Endothelial cell of umbilical vein (primary cell): ENCODE results near the gene MED17. TPM values are rescaled to one million over a fixed set of nuclear protein-coding genes. Genes with fewer than 3 reads are reported as not detected.

Experiments used
- BruUV-seq: library from RNA; stranded (reverse); fragments of 400-500 nt; replicated peaks from 2 replicates; lab custom pipeline; 2021; lab: Mats Ljungman, UMichigan
- CTCF ChIA-PET: fragments of 300-600, 350-600 bp; sonication (Branson Sonifier 250); formaldehyde crosslinking; loops from one replicate; lab custom pipeline; 2021; ENCODE audit warnings: antibody characterized with exemption, inconsistent platforms; lab: Charles Lee
- POLR2A ChIA-PET: fragments of 300-600, 350-600 bp; sonication (Branson Sonifier 250); formaldehyde crosslinking; loops from one replicate; lab custom pipeline; 2021; ENCODE audit warnings: antibody characterized with exemption, inconsistent platforms; lab: Charles Lee
- DNase-seq: peaks from one replicate; pipeline ENCODE4 v3.0.0-alpha.2; 2011; ENCODE audit warnings: low read depth, low spot score
- FAIRE-seq: peaks from 2 replicates; lab custom pipeline; 2011; peaks lifted over from hg19 to GRCh38; lab: Jason Lieb, UNC
- H2AFZ ChIP-seq: 2 replicates; pipeline ENCODE4 v1.6.0; 2012; ENCODE audit warnings: low read depth, low read length, control low read depth, inconsistent platforms
- H3K27ac ChIP-seq: 2 replicates; pipeline ENCODE4 v1.5.1; 2011; ENCODE audit warnings: low read depth, mild to moderate bottlenecking, control low read depth, low read length, moderate library complexity; ENCODE audit not compliant: insufficient read depth
- H3K27me3 ChIP-seq, 2 experiments: 2 replicates each; pipeline versions ENCODE4 v1.6.0 to v1.6.1; 2011; ENCODE audit warnings: low read length in 2 of 2, mixed read lengths in 1 of 2; ENCODE audit not compliant: control insufficient read depth in 2 of 2, insufficient read depth in 2 of 2
- H3K36me3 ChIP-seq, 2 experiments: 2 replicates in 1 of 2; 3 replicates in 1 of 2; pipeline ENCODE4 v1.5.1; 2011; ENCODE audit warnings: low read length in 2 of 2, mild to moderate bottlenecking in 1 of 2, moderate library complexity in 1 of 2; ENCODE audit not compliant: control insufficient read depth in 2 of 2, insufficient read depth in 2 of 2; ENCODE audit errors: extremely low read depth in 1 of 2
- H3K4me1 ChIP-seq: 3 replicates; pipeline ENCODE4 v1.5.1; 2011; ENCODE audit warnings: mild to moderate bottlenecking, low read length; ENCODE audit not compliant: control insufficient read depth, insufficient read depth; ENCODE audit errors: extremely low read depth
- H3K4me2 ChIP-seq: 2 replicates; pipeline ENCODE4 v1.6.1; 2011; ENCODE audit warnings: low read length, control low read depth, mixed read lengths; ENCODE audit not compliant: insufficient read depth
- H3K4me3 ChIP-seq, 3 experiments: fragments of 200-600 bp in 1 of 3; sonication (generic), shearing (Covaris generic) in 1 of 3; replicated peaks in 1 of 3; 2 replicates each; pipeline ENCODE4 v1.5.1; 2011 to 2016; ENCODE audit warnings: control low read depth in 3 of 3, low read length in 3 of 3, mild to moderate bottlenecking in 2 of 3, inconsistent platforms in 1 of 3, low read depth in 1 of 3, moderate library complexity in 1 of 3; ENCODE audit not compliant: insufficient read depth in 1 of 3
- H3K79me2 ChIP-seq: 2 replicates; pipeline ENCODE4 v1.6.0; 2012; ENCODE audit warnings: low read length, inconsistent platforms; ENCODE audit not compliant: control insufficient read depth, insufficient read depth
- H3K9ac ChIP-seq: replicated peaks from 2 replicates; pipeline ENCODE3; 2011; ENCODE audit warnings: low read length, control low read depth; ENCODE audit not compliant: insufficient read depth; ENCODE audit errors: extremely low read depth
- H3K9me1 ChIP-seq: replicated peaks from 3 replicates; pipeline ENCODE4 v1.6.0; 2011; ENCODE audit warnings: mild to moderate bottlenecking, low read length; ENCODE audit not compliant: control insufficient read depth, insufficient read depth; ENCODE audit errors: extremely low read depth
- H3K9me3 ChIP-seq: replicated peaks from 2 replicates; pipeline ENCODE4 v1.5.1; 2012; ENCODE audit warnings: low read length, inconsistent platforms; ENCODE audit not compliant: control insufficient read depth, insufficient read depth
- H4K20me1 ChIP-seq: replicated peaks from 2 replicates; pipeline ENCODE3; 2011; ENCODE audit warnings: mild to moderate bottlenecking, low read length; ENCODE audit not compliant: control insufficient read depth, insufficient read depth; ENCODE audit errors: extremely low read depth
- CTCF ChIP-seq, 2 donors: IDR thresholded peaks; 1 replicate in 1 of 2; 2 replicates in 1 of 2; pipeline ENCODE4 v1.5.1; 2011; ENCODE audit warnings: low read length in 2 of 2, mild to moderate bottlenecking in 2 of 2, moderate library complexity in 2 of 2, control low read depth in 1 of 2, inconsistent platforms in 1 of 2, low read depth in 1 of 2; ENCODE audit not compliant: insufficient read depth in 1 of 2; ENCODE audit errors: extremely low read depth in 1 of 2
- EZH2 ChIP-seq: IDR thresholded peaks from 2 replicates; pipeline ENCODE4 v1.6.1; 2012; ENCODE audit warnings: borderline replicate concordance, low read depth, mild to moderate bottlenecking, moderate library complexity, low read length, inconsistent platforms; ENCODE audit not compliant: severe bottlenecking
- FOS ChIP-seq: IDR thresholded peaks from 2 replicates; pipeline ENCODE4 v1.6.1; 2011; ENCODE audit warnings: mild to moderate bottlenecking, low read length, moderate library complexity, borderline replicate concordance; ENCODE audit not compliant: insufficient read depth
- GATA2 ChIP-seq: IDR thresholded peaks from 2 replicates; pipeline ENCODE4 v1.7.0; 2011; ENCODE audit warnings: low read depth, mild to moderate bottlenecking, moderate library complexity, mixed read lengths, low read length; ENCODE audit not compliant: insufficient read length, insufficient read depth
- JUN ChIP-seq: IDR thresholded peaks from 2 replicates; pipeline ENCODE4 v1.6.1; 2011; ENCODE audit warnings: borderline replicate concordance, low read depth; ENCODE audit not compliant: insufficient read length, insufficient read depth
- MYC ChIP-seq: IDR thresholded peaks from one replicate; pipeline ENCODE4 v1.6.1; 2011; ENCODE audit warnings: mild to moderate bottlenecking, low read depth, low read length
- POLR2A ChIP-seq: IDR thresholded peaks from 2 replicates; pipeline ENCODE4 v1.6.1; 2012; ENCODE audit warnings: low read depth, mild to moderate bottlenecking, control low read depth, low read length
- POLR2AphosphoS5 ChIP-seq: IDR thresholded peaks from 2 replicates; pipeline ENCODE4 v1.6.1; 2012; ENCODE audit warnings: low read depth, mild to moderate bottlenecking, control low read depth, low read length, moderate library complexity; ENCODE audit not compliant: insufficient read depth
- dilution Hi-C: fragments of 300-500 bp; cut with MboI; formaldehyde crosslinking; loops from one replicate; pipeline ENCODE4 v1.15.0; 2019; ENCODE audit warnings: low sequenced_read_pairs; ENCODE audit not compliant: extremely low pct_ligation_motif_present
- intact Hi-C: fragments of 100-400 bp; cut with micrococcal nuclease; formaldehyde crosslinking; loops from one replicate; pipeline ENCODE4 v1.10.0; 2022
- polyA plus RNA-seq, 4 experiments: library from polyadenylated mRNA; depleted of rRNA in 3 of 4; stranded (reverse) in 3 of 4; unstranded in 1 of 4; fragments of >200 nt; gene quantifications; 2 replicates each; pipeline versions ENCODE4 v1.2.1 to v1.2.3, GENCODE V29; 2011 to 2012; ENCODE audit warnings: missing spikeins in 1 of 4
- total RNA-seq: library from RNA; stranded (reverse); gene quantifications from 2 replicates; pipeline ENCODE4 v1.2.3, GENCODE V29; 2021
- TF ChIP-seq, protein P1 (sequence below): IDR thresholded peaks from 2 replicates; pipeline ENCODE4 v1.6.1; 2011; ENCODE audit not compliant: insufficient read depth, insufficient read length

Gene MED17
- total and polyA plus RNA-seq, 2 donors (not counting 3 experiments of a cell fraction or from before 2014, with no cell fraction given) = 11.3 to 40.6 TPM

DNA sequence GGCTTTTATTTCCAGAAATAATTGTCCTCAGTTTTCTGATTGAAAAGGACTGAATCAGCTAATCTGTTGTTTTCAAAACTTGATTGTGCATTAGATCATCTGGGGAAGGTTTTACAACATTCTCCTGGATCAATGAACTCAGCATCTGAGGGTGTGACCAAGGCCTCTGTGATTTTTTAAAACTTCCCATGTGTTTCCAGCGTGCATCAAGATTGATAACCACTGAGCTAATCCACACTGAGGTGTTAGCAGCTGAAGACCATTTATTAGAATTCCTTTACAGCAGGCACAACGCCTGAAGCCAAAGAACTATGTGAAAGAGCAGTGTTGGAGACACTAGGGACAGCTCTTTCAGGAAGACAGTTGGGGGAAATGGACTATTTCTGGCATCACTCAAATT, 56.1 kb downstream of the MED17 start:
- TF ChIP-seq, protein P1, sequence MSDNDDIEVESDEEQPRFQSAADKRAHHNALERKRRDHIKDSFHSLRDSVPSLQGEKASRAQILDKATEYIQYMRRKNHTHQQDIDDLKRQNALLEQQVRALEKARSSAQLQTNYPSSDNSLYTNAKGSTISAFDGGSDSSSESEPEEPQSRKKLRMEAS = no peak
- TF ChIP-seq CTCF (IDR thresholded peaks at IDR 0.05; ENCODE audit: extremely low read depth in 1 of 2, insufficient read depth in 1 of 2, low read depth in 1 of 2, low read length in 2 of 2) (no peak), JUN (no peak), EZH2 (no peak), MYC (no peak), POLR2A (no peak), POLR2AphosphoS5 (no peak), GATA2 (no peak), FOS (no peak)
- dilution Hi-C loops = no loop called here
- no peak for DNase-seq
- Histone ChIP-seq H3K27me3 (peaks cover 0 to 3% of the 10 kb centered on the region in 2 experiments), H3K79me2 (no peaks in the 10 kb centered on the region), H3K4me3 (no peak overlapping the region), H2AFZ (no peak overlapping the region), H3K4me1 (no peaks in the 10 kb centered on the region), H3K27ac (no peak overlapping the region), H3K4me2 (no peak overlapping the region), H3K9me1 (no peaks in the 10 kb centered on the region), H3K9ac (no peak overlapping the region), H3K9me3 (no peaks in the 10 kb centered on the region), H4K20me1 (no peaks in the 10 kb centered on the region), H3K36me3 (no peaks in the 10 kb centered on the region)
- intact Hi-C loops = no loop called here
- no TSS peak for BruUV-seq
- CTCF ChIA-PET = no interaction called here
- POLR2A ChIA-PET = no interaction called here
- FAIRE-seq = no peak
